H9 (cell line): ENCODE results near the gene PLA2G15. TPM values are rescaled to one million over a fixed set of nuclear protein-coding genes. Genes with fewer than 3 reads are reported as not detected.

Experiments
- DNase-seq: peaks from one replicate; pipeline ENCODE4 v3.0.0-alpha.2; 2017
- H2AFZ ChIP-seq: one replicate; pipeline ENCODE4 v1.6.1; 2013; ENCODE audit warnings: mild to moderate bottlenecking, low read length, control low read depth, moderate library complexity
- H2AK5ac ChIP-seq: 2 replicates; pipeline ENCODE4 v1.6.1; 2013; ENCODE audit warnings: low read length, control low read depth, mixed read lengths; ENCODE audit not compliant: insufficient read length
- H2BK120ac ChIP-seq: one replicate; pipeline ENCODE4 v1.6.1; 2013; ENCODE audit warnings: low read depth, mild to moderate bottlenecking, low read length, control low read depth, inconsistent platforms; ENCODE audit not compliant: poor library complexity, severe bottlenecking
- H2BK12ac ChIP-seq: 2 replicates; pipeline ENCODE4 v1.6.1; 2013; ENCODE audit warnings: low read length, control low read depth, mixed read lengths, low read depth; ENCODE audit not compliant: insufficient read length
- H2BK15ac ChIP-seq: 2 replicates; pipeline ENCODE4 v1.6.1; 2013; ENCODE audit warnings: low read depth, low read length, control low read depth
- H2BK20ac ChIP-seq: one replicate; pipeline ENCODE4 v1.6.1; 2013; ENCODE audit warnings: low read depth, mild to moderate bottlenecking, low read length, control low read depth, inconsistent platforms; ENCODE audit not compliant: poor library complexity, severe bottlenecking
- H2BK5ac ChIP-seq: 2 replicates; pipeline ENCODE4 v1.6.1; 2013; ENCODE audit warnings: low read length, control low read depth, mixed read lengths; ENCODE audit not compliant: insufficient read length
- H3K14ac ChIP-seq: 2 replicates; pipeline ENCODE4 v1.6.1; 2013; ENCODE audit warnings: low read length, control low read depth; ENCODE audit not compliant: insufficient read depth
- H3K18ac ChIP-seq: 2 replicates; pipeline ENCODE4 v1.6.1; 2013; ENCODE audit warnings: low read depth, mild to moderate bottlenecking, mixed read lengths, low read length, control low read depth; ENCODE audit not compliant: insufficient read length
- H3K23ac ChIP-seq: 2 replicates; pipeline ENCODE4 v1.6.1; 2013; ENCODE audit warnings: low read length, control low read depth, mixed read lengths, low read depth; ENCODE audit not compliant: insufficient read length
- H3K23me2 ChIP-seq: 2 replicates; pipeline ENCODE4 v1.6.1; 2013; ENCODE audit warnings: low read depth, mild to moderate bottlenecking, mixed read lengths, low read length, control low read depth; ENCODE audit not compliant: insufficient read length, poor library complexity, severe bottlenecking
- H3K27ac ChIP-seq: 2 replicates; pipeline ENCODE4 v1.5.1; 2013; ENCODE audit warnings: low read length, control low read depth, mixed read lengths, low read depth; ENCODE audit not compliant: insufficient read length
- H3K27me3 ChIP-seq: 2 replicates; pipeline ENCODE4 v1.6.1; 2013; ENCODE audit warnings: low read length, control low read depth, inconsistent platforms; ENCODE audit not compliant: insufficient read depth
- H3K4ac ChIP-seq: 2 replicates; pipeline ENCODE4 v1.6.1; 2013; ENCODE audit warnings: low read depth, mild to moderate bottlenecking, control low read depth, inconsistent platforms, low read length, moderate library complexity
- H3K4me1 ChIP-seq: 2 replicates; pipeline ENCODE4 v1.6.1; 2013; ENCODE audit warnings: low read length, control low read depth, inconsistent platforms; ENCODE audit not compliant: insufficient read depth
- H3K4me2 ChIP-seq: 2 replicates; pipeline ENCODE4 v1.6.1; 2013; ENCODE audit warnings: low read length, control low read depth, mixed read lengths; ENCODE audit not compliant: insufficient read length, insufficient read depth
- H3K56ac ChIP-seq: 2 replicates; pipeline ENCODE4 v1.6.1; 2013; ENCODE audit warnings: low read depth, mild to moderate bottlenecking, mixed read lengths, low read length, control low read depth; ENCODE audit not compliant: insufficient read length
- H3K79me1 ChIP-seq: 2 replicates; pipeline ENCODE4 v1.6.1; 2013; ENCODE audit warnings: low read depth, mild to moderate bottlenecking, moderate library complexity, low read length, control low read depth, inconsistent platforms; ENCODE audit not compliant: insufficient read depth, poor library complexity, severe bottlenecking
- H3K79me2 ChIP-seq: 2 replicates; pipeline ENCODE4 v1.6.1; 2013; ENCODE audit warnings: low read length, control low read depth, inconsistent platforms; ENCODE audit not compliant: insufficient read depth
- H3K9ac ChIP-seq: 2 replicates; pipeline ENCODE4 v1.6.1; 2013; ENCODE audit warnings: low read length, control low read depth, mixed read lengths; ENCODE audit not compliant: insufficient read length; ENCODE audit errors: extremely low read depth
- H3K9me3 ChIP-seq: one replicate; pipeline ENCODE4 v1.6.1; 2013; ENCODE audit warnings: low read depth, low read length, inconsistent platforms; ENCODE audit not compliant: control insufficient read depth
- H3T11ph ChIP-seq: one replicate; pipeline ENCODE4 v1.6.1; 2013; ENCODE audit warnings: mild to moderate bottlenecking, low read length, control low read depth, inconsistent platforms
- H4K20me1 ChIP-seq: one replicate; pipeline ENCODE4 v1.6.1; 2013; ENCODE audit not compliant: control insufficient read depth, insufficient read length, insufficient read depth
- H4K5ac ChIP-seq: 2 replicates; pipeline ENCODE4 v1.6.1; 2013; ENCODE audit warnings: low read depth, mild to moderate bottlenecking, mixed read lengths, low read length, control low read depth; ENCODE audit not compliant: insufficient read length
- H4K8ac ChIP-seq: replicated peaks from 2 replicates; pipeline ENCODE4 v1.6.1; 2013; ENCODE audit warnings: low read length, control low read depth, mixed read lengths, low read depth; ENCODE audit not compliant: insufficient read length
- H4K91ac ChIP-seq: 2 replicates; pipeline ENCODE4 v1.6.1; 2013; ENCODE audit warnings: low read depth, mild to moderate bottlenecking, moderate library complexity, mixed read lengths, low read length, control low read depth; ENCODE audit not compliant: insufficient read length
- H3K27ac Mint-ChIP-seq, 3 experiments: 2 replicates in 2 of 3; 3 replicates in 1 of 3; pipeline ENCODE4 v1.8.0; 2020 to 2021; ENCODE audit warnings: mixed read lengths in 3 of 3, mild to moderate bottlenecking in 1 of 3, moderate library complexity in 1 of 3
- H3K27me3 Mint-ChIP-seq: 2 replicates; pipeline ENCODE4 v1.8.0; 2021; ENCODE audit warnings: low read depth, mild to moderate bottlenecking, moderate library complexity, mixed read lengths
- H3K36me3 Mint-ChIP-seq, 3 experiments: 2 replicates in 2 of 3; 3 replicates in 1 of 3; pipeline ENCODE4 v1.8.0; 2020 to 2021; ENCODE audit warnings: low read depth in 3 of 3, mixed read lengths in 3 of 3; ENCODE audit not compliant: insufficient read depth in 1 of 3
- H3K4me1 Mint-ChIP-seq, 2 experiments: 2 replicates each; pipeline ENCODE4 v1.8.0; 2020; ENCODE audit warnings: mixed read lengths in 2 of 2
- H3K4me3 Mint-ChIP-seq, 2 experiments: 2 replicates in 1 of 2; 3 replicates in 1 of 2; pipeline ENCODE4 v1.8.0; 2020 to 2021; ENCODE audit warnings: mild to moderate bottlenecking in 2 of 2, mixed read lengths in 2 of 2, moderate library complexity in 1 of 2
- H3K9me3 Mint-ChIP-seq, 2 experiments: 2 replicates in 1 of 2; 3 replicates in 1 of 2; pipeline ENCODE4 v1.8.0; 2020; ENCODE audit warnings: mild to moderate bottlenecking in 2 of 2, mixed read lengths in 2 of 2, moderate library complexity in 1 of 2
- CTCF ChIP-seq: fragments of 200-600 bp; sonication (generic); conservative IDR thresholded peaks from 3 replicates; pipeline ENCODE4 v1.8.0; 2021; ENCODE audit warnings: antibody characterized with exemption, mild to moderate bottlenecking
- WGBS: extraction: QIAGEN DNeasy Blood & Tissue Kit; methylation state at CpG from one replicate; pipeline ENCODE4 v1.1.7; 2013; ENCODE audit warnings: missing lambda C conversion rate, low lambda C conversion rate, mixed read lengths; ENCODE audit not compliant: insufficient read length; ENCODE audit errors: extremely low coverage; 5-methylcytosine and 5-hydroxymethylcytosine counted together
- total RNA-seq: library from RNA; stranded (reverse); gene quantifications from 2 replicates; pipeline ENCODE4 v1.2.1, GENCODE V29; 2021

The PLA2G15 gene
- total RNA-seq, 1 experiment from 2014 or later: 11.0 TPM

- H3K23ac ChIP-seq: no peak overlapping the region
- H3T11ph ChIP-seq: no peak overlapping the region
- no peak overlapping the region for H2BK5ac ChIP-seq
- peaks cover 6% of the 10 kb centered on the region for H3K23me2 ChIP-seq
- H3K9me3 Mint-ChIP-seq: no peaks in the 10 kb centered on the region
- H3K27me3 ChIP-seq: no peaks in the 10 kb centered on the region
- WGBS: no CpG with 5 or more reads among the region's 4 CpGs
- H4K91ac ChIP-seq: no peak overlapping the region
- H3K4me1 ChIP-seq: peaks cover 6% of the 10 kb centered on the region; the same call in 1 of the 2 replicates
- H3K4me3 Mint-ChIP-seq: no peak overlapping the region
- no peak overlapping the region for H2AFZ ChIP-seq
- no peak overlapping the region for H2BK12ac ChIP-seq
- no peak overlapping the region for H2BK120ac ChIP-seq
- H3K27ac Mint-ChIP-seq: no peak overlapping the region; a peak in 1 of 7 replicates
- no peak overlapping the region for H3K4ac ChIP-seq
- H3K9me3 ChIP-seq: no peaks in the 10 kb centered on the region
- no peak overlapping the region for H2BK20ac ChIP-seq
- H3K14ac ChIP-seq: no peak overlapping the region
- no peak overlapping the region for H3K4me2 ChIP-seq
- no peak overlapping the region for H3K27ac ChIP-seq
- no peak overlapping the region for H4K8ac ChIP-seq
- peaks cover 3% of the 10 kb centered on the region for H3K79me1 ChIP-seq
- peaks cover 5% of the 10 kb centered on the region; the same call in 1 of the 2 replicates for H3K27me3 Mint-ChIP-seq
- H3K79me2 ChIP-seq: peaks cover 1% of the 10 kb centered on the region; the same call in 1 of the 2 replicates
- peaks cover 24 to 29% of the 10 kb centered on the region in 2 experiments for H3K4me1 Mint-ChIP-seq
- no peak overlapping the region for H4K5ac ChIP-seq
- H4K20me1 ChIP-seq: no peaks in the 10 kb centered on the region
- DNase-seq: no peak
- H2AK5ac ChIP-seq: no peak overlapping the region
- no peak for TF ChIP-seq CTCF
- no peak overlapping the region for H2BK15ac ChIP-seq
- no peak overlapping the region for H3K18ac ChIP-seq
- H3K56ac ChIP-seq: no peak overlapping the region
- H3K36me3 Mint-ChIP-seq: peaks cover 9 to 20% (median 11%) of the 10 kb centered on the region in 3 experiments; a peak in 5 of 7 replicates
- H3K9ac ChIP-seq: no peak overlapping the region
These were observed 24.6 kb downstream of the PLA2G15 start for GRCh38 chr16:68269793-68270192.
